ENCODE results near the gene MSI2.

Gene MSI2

DNA sequence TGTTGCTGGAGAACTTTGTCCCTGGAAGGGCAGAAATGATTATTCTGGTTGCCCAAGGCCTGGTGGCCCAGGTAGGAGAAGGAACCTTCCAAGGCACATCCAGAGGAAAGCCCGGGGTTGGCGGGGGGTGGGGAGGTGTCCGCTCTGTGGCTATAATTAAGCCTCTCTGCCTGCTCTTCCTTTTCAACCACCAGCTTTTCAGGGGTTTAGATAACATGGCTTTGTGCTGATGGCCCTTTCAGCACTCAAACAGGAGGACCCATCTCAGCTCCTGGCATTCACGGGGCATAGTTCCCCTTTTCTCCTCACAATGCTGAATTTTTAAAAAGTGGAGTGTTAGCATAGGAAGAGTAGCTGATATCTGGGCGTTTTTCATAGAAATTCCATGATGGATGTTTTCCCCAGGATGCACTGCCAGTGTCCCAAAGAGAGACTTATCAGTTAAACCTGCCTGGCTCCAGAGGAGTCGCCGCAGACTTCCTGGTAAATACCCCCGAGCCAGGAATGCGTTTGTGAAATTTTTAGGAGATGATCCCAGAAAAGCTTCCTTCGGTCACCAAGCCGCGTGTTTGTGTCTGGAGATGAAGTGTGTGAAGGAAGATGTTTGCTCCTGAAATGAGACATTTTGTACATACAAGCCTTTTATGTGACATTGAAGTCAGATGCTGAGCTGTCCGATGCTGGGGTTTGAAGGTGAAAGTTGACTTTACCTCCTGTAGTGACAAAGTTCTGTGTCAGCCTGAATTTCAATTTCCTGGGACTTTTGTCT is 188.5 kb downstream of the MSI2 start:
- peak; percentile 28 for DNase-seq

DNA sequence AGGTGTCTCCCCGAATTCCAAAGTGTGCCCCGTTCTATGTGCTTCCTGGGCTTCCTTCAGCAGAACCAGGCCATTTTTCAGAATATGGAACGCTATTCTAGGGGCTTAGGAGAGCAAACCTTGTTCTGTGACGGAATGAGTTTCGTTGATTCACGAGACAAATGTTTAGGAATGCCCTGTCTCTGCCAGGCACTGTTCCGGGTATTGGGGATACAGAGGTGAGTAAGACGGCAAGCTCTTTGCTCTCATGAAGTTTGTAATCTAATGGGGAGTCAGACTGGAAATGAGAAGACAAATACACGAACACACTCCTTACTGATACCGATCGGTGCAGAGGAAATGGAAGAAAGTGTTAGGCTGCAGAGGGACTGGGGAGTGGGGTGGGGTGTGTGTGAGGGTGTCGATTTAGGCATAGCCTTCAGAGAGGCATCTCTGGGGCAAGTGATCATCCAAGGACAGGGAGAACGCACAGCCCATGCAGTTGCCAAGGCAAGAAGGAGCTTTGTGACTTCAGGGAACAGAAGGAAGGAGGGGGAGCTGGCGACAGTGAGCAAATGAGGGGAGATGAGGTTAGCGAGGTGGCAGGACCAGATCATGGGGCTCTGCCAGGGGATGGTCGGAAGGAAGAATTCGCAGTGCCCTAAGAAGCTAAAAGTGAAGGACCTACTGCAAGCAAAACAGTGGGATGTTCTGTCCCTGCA is 189.6 kb downstream of the MSI2 start:
- DNase-seq, result peak; percentile 29

- DNase-seq, result peak; percentile 63
Measured at GRCh38 chr17:57447357-57447989, 191.2 kb downstream of the MSI2 start.

DNA sequence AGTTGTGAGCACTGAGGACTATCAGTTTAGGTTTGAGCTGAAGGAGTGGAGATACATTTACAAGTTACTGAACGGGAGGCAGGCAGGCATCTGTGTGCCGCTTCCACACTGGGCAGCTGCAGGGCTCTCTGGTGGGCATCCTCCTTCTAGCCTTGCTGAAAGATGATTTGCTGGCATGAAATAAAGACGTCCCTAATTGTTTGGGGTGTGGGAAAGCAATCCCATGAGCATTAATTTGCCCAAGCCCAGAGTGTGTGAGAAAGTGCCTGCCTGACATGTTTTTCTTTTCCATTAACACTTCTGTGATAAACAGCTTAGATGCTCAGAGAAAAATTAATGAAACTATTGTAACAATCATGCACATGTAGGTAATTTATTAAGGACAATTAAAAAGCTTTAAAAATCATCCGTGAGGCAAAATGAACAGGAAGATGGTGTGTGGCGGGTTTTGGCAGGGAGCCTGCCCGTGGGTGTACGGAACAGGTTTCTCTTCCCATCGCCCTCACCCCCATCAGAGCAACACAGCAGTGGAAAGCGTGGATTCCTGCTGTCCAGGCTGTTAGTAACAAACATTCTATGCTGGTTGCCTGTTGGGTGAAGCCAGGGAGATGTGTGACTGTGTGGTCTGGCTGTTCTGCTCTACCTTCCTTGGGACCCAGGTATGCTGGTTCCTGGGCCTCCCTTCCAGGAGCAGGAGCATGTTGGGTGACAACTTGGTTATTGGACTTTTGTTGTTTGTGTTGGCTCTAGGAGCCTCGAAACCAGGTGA is 191.9 kb downstream of the MSI2 start:
- DNase-seq, result no peak

DNA sequence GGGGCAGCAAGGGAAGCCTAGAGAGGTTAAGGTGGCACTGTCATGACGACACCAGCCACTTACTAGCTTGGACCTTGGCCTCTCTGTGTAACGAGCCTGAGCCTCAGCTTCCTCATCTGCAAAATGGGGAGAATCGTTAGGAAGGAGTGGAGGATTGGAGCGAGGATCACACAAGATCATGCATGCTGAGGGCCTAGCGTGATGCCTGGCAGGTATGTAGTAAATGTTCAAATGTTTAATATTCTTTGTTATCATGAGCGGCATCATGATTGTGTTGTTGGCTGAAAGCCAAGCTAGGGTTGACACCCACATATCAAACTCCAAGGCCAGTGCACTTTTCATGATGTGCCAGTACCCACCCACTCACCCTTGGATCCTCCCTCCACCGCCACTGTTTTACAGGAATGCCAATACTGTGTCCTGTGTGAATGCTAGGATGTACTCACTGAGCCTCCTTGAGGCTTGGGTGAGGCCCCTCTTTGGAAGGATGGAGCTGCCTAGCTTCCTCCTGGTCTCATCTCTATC is 192.5 kb downstream of the MSI2 start:
- DNase-seq, result peak; percentile 40

- DNase-seq, result no peak
Measured at GRCh38 chr17:57451191-57451590, 194.9 kb downstream of the MSI2 start.

DNA sequence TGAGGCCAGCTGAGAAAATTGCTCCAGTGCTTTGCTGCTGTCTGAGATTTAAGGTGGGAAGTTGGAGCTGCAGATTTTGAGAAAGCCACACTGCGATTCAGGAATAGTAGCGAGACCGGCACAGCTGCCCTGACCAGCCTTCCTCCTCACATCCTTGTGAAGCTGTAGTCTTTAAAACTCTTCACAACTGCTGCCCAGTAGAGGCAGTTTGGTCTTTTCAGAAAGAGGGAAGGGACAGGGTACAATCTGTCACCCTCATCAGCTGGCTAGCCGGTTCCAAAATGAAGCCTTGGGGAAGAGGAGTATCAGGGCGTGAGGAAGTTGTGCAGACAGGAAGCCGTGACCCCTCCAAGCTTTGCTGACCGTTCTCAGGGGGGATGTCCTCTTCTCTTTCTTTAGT is 195.3 kb downstream of the MSI2 start:
- no peak for DNase-seq

DNA sequence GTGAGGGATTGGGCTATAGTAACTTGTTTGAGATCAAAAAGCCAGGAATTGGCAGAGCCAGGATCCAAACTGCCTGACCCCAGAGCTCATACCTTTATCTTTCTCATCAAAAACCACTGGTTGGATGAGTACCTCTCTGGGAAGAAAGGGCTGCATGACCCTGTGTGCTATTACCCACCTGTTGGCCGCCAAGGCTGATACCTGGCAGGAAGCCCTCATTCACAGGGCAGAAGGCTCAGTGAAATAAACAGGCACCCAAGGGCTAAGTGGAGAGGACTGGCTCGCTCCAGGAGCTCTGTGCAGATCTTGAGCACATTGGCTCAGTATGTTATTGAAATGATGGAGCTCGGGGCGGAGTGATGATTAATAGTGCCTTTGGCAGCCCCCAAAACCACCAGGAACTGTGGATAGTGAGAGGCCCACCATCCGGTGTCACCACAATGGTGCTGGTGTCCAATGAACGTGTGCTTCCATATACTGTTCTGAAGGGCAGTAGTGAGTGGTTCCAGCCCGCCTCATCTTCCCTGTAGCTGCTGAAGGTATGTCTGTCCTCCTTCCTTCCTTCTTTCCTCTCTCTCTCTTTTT is 197.6 kb downstream of the MSI2 start:
- no peak for DNase-seq

- DNase-seq, result no peak
Measured at GRCh38 chr17:57454729-57455062, 198.4 kb downstream of the MSI2 start.

DNA sequence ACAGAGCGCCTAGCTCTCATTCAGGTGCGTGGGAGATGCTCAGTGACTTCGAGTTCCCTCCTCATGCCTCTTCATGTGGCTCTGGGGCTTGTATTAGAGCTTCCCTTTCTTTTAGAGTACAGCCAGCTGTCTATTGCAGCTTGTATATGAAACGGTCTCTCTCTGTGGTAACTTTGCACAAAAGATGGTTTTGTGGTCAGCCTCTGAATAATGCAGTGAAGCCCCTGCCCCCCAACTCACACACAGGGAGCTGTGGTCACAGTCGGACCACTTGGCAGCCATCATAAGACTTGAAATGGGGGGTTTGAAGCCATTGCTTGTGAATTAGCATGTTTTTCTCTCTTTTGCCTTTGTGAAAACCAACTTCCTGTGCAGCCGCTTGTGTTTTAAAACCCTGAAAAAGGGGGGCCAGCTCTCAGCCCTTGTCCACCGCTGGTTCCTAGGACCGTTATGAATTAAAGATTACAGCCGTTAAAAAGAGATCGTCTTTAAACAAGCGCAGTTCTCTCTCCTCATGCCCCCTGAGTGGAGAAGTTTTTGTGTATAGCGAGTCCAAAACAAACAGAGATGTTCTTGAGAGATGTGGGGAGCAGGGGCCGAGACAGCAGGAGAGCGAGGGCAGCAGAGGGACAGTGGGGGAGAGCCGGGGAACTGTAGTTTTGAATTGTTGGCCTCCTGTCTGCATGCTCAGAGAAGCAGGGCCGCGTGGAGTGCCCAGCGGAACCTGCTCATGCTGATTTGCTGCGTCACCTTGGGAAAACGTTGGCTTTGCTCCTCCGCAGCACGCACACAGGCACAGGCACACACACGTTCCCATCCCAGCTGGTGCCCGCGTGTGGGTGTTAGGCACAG is 199.0 kb downstream of the MSI2 start:
- peak; percentile 48 for DNase-seq

DNA sequence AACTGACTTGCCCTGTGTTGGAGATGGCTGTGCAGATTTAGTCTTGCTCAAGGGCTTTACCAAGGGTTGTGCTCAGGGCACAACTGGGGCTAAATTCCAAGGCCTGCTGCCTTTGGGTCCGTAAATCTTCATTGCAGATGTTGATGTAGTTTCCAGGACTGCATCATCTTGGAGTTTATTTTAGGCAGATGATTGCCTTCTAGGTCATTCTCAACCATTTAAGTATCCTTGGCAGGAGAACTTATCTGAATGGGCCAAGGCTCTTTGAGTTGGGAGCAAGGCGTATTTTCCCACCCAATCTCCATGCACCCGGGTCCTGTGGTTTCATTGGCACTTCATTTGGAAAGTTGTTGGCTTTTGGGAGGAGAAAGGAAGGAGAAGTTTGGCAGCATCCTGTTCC is 200.3 kb downstream of the MSI2 start:
- no peak for DNase-seq

DNA sequence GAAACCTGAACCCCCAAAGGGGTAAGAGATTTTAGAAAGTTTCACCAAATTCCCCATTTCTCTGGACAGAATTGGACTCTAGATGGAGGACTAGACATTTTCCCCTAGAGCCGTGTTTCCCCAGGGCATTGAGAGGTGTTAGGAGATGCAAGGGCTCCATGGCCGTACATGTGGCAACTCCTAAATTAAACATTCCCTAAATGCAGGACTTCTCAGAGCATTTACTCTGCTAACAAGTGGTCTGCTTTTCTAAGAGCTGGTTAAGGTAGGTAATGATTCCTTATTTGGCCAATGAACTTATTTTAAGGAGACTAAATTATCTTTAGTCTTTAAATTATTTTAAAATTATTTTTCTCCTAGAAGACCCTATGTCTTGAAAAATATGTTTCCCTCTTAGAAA is 200.9 kb downstream of the MSI2 start:
- DNase-seq, result no peak

GRCh38 chr17:57458718-57459285 is 202.5 kb downstream of the MSI2 start:
- DNase-seq, result no peak

- DNase-seq, result no peak
Measured at GRCh38 chr17:57459286-57459915, 203.1 kb downstream of the MSI2 start.

GRCh38 chr17:57461082-57461481 is 204.8 kb downstream of the MSI2 start:
- no peak for DNase-seq

DNA sequence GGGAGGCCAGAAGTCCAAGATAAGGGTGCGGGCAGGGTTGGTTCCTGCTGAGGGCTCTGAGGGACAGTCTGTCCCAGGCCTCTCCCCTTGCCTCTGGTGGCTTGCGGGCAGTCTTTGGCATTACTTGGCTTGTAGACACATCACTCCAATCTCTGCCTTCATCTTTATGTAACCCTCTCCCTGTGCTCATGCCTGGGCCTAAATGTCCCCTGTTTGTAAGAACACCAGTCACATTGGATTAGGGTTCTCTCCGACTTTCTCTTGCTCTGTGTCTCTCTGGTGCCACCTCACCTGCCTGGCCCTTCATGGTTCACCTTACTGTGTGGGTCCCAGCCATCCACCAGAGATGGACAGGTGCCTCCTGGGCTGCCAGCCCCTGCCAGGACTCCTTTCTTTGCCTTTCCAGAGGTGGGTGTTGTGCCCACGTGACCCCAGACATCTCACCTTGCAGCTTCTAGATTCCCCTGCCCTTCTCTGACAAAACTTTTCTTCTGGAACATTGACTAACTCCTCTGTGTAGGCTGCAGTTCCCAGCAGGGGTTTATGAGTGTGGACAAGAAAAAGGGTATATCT is 205.8 kb downstream of the MSI2 start:
- no peak for DNase-seq

DNA sequence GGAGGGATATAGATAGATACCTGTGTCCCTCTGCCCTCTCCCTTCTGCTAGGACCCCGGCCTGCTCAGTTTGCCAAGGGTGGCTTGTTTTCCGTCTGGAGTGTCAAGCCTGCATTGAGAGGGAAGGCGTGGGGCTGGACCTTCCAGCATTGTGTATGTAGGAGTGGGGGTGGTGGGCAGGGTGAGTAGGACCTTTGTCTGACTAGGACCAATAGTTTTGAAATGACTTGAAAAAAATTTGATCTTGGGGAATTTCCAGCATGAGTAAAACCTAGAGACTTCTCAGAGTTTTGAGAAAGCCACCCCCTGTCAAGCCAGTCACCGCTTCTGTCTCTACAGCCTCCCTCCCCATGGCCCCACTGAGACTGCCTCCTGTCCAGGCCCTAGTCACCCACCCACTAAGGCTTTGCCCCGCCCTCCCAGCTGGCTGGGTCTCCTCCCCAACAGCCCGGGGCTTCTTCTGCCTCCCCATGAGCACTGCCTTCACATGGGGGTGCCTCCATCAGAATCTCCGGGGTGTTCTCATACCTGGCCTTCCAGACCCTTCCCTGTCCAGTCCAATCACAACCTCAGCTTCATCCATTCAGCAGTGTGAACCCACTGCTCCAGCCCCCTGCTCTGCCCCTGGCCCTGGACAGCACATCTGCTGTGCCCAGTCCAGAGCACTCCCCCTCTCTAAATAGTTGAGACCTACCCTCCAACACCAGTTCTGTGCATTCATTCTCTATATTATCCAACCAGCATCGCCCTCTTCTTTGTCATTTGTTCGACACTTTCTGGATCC is 207.0 kb downstream of the MSI2 start:
- no peak for DNase-seq

DNA sequence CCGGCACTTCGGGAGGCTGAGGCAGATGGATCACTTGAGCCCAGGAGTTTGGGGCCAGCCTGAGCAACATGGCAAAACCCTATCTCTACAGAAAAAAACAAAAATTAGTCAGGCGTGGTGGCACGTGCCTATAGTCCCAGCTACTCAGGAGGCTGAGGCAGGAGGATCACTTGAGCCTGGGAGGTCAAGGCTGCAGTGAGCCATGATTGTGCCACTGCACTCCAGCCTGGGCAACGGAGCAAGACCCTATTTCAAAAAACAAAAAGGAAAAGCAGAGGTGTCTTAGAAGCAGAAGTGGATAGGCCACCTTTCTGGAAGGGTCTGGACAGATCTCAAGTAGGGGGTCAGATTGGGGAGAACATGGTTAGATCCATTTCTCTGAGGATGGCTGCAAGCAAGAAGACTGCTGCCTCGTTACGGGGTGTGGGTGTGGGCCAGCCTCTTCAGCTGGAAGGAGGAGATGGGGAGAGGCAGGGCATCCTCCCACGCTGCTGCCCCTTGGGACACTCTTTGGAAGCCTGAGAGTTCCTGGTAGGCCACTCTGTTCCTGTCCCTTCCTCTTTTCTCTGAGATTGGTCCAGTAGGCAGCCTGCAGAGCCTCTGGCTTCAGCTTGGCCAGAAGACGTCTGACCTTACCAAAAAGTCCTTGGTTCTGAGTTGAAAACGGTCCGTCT is 208.0 kb downstream of the MSI2 start:
- no peak for DNase-seq

- no peak for DNase-seq
Measured at GRCh38 chr17:57465610-57466009, 209.3 kb downstream of the MSI2 start.

Data from hematopoietic multipotent progenitor cell treated with erythropoietin and hydrocortisone succinate and interleukin-3 and kit ligand, for 8 days (in vitro differentiated cells).